ENCODE measurements around the gene ANLN.

The ANLN gene

GRCh38 chr7:36387435-36388231, 2.0 kb upstream of the ANLN start:
- ATAC-seq (ENCODE audit: low read depth): no peak
- DNase-seq (ENCODE audit: low spot score): no peak
- TF ChIP-seq CTCF (IDR thresholded peaks at IDR 0.05; ENCODE audit: poor library complexity, severe bottlenecking): no peak

GRCh38 chr7:36388423-36388822, 1.2 kb upstream of the ANLN start:
- H3K9me3 ChIP-seq (ENCODE audit: severe bottlenecking): no peaks in the 10 kb centered on the region
- H3K27ac ChIP-seq (ENCODE audit: poor library complexity, severe bottlenecking): peak overlapping the region; percentile 92
- H3K36me3 ChIP-seq (ENCODE audit: low read depth): peaks cover 17% of the 10 kb centered on the region
- no peak for TF ChIP-seq CTCF (IDR thresholded peaks at IDR 0.05; ENCODE audit: poor library complexity, severe bottlenecking)
- no peak overlapping the region for H3K4me3 ChIP-seq (ENCODE audit: severe bottlenecking)
- H3K4me1 ChIP-seq (ENCODE audit: insufficient read depth, poor library complexity, severe bottlenecking): peaks cover 37% of the 10 kb centered on the region
- DNase-seq (ENCODE audit: low spot score) (no peak), ATAC-seq (ENCODE audit: low read depth) (0 out of 3 replicates have a peak, but pooled peaks have one; percentile 2)
- no peaks in the 10 kb centered on the region for H3K27me3 ChIP-seq (ENCODE audit: insufficient read depth, poor library complexity, severe bottlenecking)

More at GRCh38 chr7:36387435-36388231, 2.0 kb upstream of the ANLN start:
- peaks cover 31% of the 10 kb centered on the region for H3K4me1 ChIP-seq (ENCODE audit: insufficient read depth, poor library complexity, severe bottlenecking)
- no peak overlapping the region for H3K4me3 ChIP-seq (ENCODE audit: severe bottlenecking)
- peak overlapping the region; percentile 92 for H3K27ac ChIP-seq (ENCODE audit: poor library complexity, severe bottlenecking)
- H3K36me3 ChIP-seq (ENCODE audit: low read depth): peaks cover 11% of the 10 kb centered on the region; the same call in 1 of the 2 replicates
- no peaks in the 10 kb centered on the region for H3K27me3 ChIP-seq (ENCODE audit: insufficient read depth, poor library complexity, severe bottlenecking)
- H3K9me3 ChIP-seq (ENCODE audit: severe bottlenecking): no peaks in the 10 kb centered on the region

DNA sequence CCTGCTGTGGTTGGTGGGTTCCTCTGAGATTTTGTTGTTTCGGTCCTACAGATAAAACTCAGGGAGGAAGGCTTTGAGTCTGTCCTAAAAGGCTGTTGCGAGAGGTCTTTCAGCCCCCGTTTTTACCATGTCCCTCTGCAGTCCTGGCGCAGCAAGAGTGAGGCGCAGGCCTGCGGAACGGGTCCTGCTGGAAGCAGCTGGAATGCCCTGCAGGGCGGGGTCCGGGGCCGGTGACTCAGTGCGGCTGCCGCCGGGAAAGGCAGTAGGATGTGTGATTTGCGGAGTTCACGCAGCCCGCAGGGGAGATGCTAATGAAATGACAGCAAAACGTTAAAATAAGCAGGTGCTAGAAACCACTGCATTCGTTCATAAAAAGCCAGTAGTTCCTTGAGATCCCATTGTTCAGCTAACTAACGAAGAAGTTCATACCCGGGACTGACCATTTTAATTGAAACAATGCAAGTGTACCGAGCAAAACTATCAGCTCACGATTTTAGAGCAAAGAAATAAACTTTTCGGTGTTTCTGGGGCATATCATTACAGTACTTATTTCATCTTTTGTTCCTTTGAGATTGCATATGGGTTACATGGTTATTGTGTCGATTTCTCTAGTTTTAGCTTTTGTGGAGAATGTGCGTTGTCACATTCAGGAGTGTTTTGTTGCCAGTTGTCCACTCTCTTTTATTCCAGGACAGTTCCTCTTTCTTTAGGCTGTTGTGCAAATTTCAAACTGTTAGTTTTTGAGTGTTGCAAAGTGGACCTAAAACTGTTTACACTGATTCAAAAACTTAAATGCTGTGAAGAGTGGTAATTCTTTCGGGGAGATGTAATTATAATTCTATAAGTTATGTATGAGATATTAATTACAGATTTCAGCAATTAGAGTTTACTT, 783 bp downstream of the ANLN start:
- peaks cover 3% of the 10 kb centered on the region for H3K9me3 ChIP-seq (ENCODE audit: severe bottlenecking)
- H3K36me3 ChIP-seq (ENCODE audit: low read depth): peaks cover 34% of the 10 kb centered on the region
- peaks cover 53% of the 10 kb centered on the region for H3K4me1 ChIP-seq (ENCODE audit: insufficient read depth, poor library complexity, severe bottlenecking)
- TF ChIP-seq CTCF (IDR thresholded peaks at IDR 0.05; ENCODE audit: poor library complexity, severe bottlenecking): no peak
- peak overlapping the region; percentile 92 for H3K27ac ChIP-seq (ENCODE audit: poor library complexity, severe bottlenecking)
- no peaks in the 10 kb centered on the region for H3K27me3 ChIP-seq (ENCODE audit: insufficient read depth, poor library complexity, severe bottlenecking)
- ATAC-seq (ENCODE audit: low read depth): peak; percentile 80
- peak; percentile 96 for DNase-seq (ENCODE audit: low spot score)
- peak overlapping the region; percentile 79 for H3K4me3 ChIP-seq (ENCODE audit: severe bottlenecking)

- TF ChIP-seq CTCF (IDR thresholded peaks at IDR 0.05; ENCODE audit: poor library complexity, severe bottlenecking): no peak
- Histone ChIP-seq H3K27me3 (ENCODE audit: insufficient read depth, poor library complexity, severe bottlenecking) (no peaks in the 10 kb centered on the region), H3K36me3 (ENCODE audit: low read depth) (peaks cover 46% of the 10 kb centered on the region), H3K4me1 (ENCODE audit: insufficient read depth, poor library complexity, severe bottlenecking) (peaks cover 53% of the 10 kb centered on the region), H3K4me3 (ENCODE audit: severe bottlenecking) (peak overlapping the region; percentile 79), H3K9me3 (ENCODE audit: severe bottlenecking) (peaks cover 4% of the 10 kb centered on the region), H3K27ac (ENCODE audit: poor library complexity, severe bottlenecking) (peak overlapping the region; percentile 92)
- ATAC-seq (ENCODE audit: low read depth) (no peak), DNase-seq (ENCODE audit: low spot score) (no peak)
These were observed 2.0 kb downstream of the ANLN start for GRCh38 chr7:36391436-36392198.

All from RWPE2 (cell line).